ENCODE results near the gene SLIT3. TPM values are rescaled to one million over a fixed set of nuclear protein-coding genes. Genes with fewer than 3 reads are reported as not detected.

Gene SLIT3
- total and polyA plus RNA-seq, 9 of the 15 experiments (the other 6 are each of a cell fraction or from before 2014, with no cell fraction given): 0.01 to 0.04 TPM; not detected in 7

DNA sequence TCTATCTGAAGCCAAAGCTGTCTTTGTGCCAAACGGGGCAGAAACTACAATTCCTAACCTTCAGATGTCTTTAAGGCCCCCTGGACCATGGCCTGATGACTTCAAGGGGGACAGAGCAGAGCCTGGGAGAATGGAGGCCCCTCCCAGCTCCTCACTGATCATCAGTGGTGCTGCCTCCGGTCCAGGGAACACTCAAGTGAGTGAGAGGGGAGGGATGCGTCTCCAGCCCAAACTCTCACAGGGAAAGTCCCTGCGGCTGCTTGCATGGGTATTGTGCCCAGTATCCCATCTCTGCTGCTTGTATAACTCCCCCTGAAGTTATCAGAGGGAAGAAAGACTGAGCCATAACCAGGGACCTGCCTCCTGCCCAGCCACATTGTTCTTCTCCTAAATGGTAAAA lies 490.3 kb downstream of the SLIT3 start:
- H3K9me3 ChIP-seq (replicated peaks; ENCODE audit: control insufficient read depth, insufficient read depth, low read depth, low read length): no peaks in the 10 kb centered on the region
- H4K20me1 ChIP-seq (replicated peaks; ENCODE audit: control insufficient read depth, insufficient read depth, low read length): no peaks in the 10 kb centered on the region
- TF ChIP-seq ARID2 (IDR thresholded peaks at IDR 0.05): no peak
- no peak for TF ChIP-seq ZBTB17 (CRISPR knock-in tag; IDR thresholded peaks at IDR 0.05)
- TF ChIP-seq OTX1 (CRISPR knock-in tag; IDR thresholded peaks at IDR 0.05): no peak
- no peak for TF ChIP-seq STAT5A (IDR thresholded peaks at IDR 0.05; ENCODE audit: borderline replicate concordance, low read length)
- TF ChIP-seq GATAD2A (IDR thresholded peaks at IDR 0.05): no peak
- TF ChIP-seq KLF13 (tag; IDR thresholded peaks at IDR 0.05; ENCODE audit: borderline replicate concordance, low read depth): no peak
- TF ChIP-seq DDX20 (tag; IDR thresholded peaks at IDR 0.05; ENCODE audit: low read depth): no peak
- TF ChIP-seq MECOM (CRISPR knock-in tag; IDR thresholded peaks at IDR 0.05): no peak
- TF ChIP-seq, protein P1, sequence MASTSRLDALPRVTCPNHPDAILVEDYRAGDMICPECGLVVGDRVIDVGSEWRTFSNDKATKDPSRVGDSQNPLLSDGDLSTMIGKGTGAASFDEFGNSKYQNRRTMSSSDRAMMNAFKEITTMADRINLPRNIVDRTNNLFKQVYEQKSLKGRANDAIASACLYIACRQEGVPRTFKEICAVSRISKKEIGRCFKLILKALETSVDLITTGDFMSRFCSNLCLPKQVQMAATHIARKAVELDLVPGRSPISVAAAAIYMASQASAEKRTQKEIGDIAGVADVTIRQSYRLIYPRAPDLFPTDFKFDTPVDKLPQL (IDR thresholded peaks at IDR 0.05; ENCODE audit: extremely low read depth, insufficient read length): no peak
- H3K79me2 ChIP-seq (ENCODE audit: control insufficient read depth, insufficient read depth, low read length): no peaks in the 10 kb centered on the region
- no peak overlapping the region for H2AFZ ChIP-seq (ENCODE audit: low read depth, low read length)
- peaks cover 0 to 16% of the 10 kb centered on the region in 2 experiments; a peak in 3 of 5 replicates for H3K4me1 ChIP-seq (replicated peaks in 1 of 2; ENCODE audit: control insufficient read depth in 2 of 2, insufficient read depth in 2 of 2, low read length in 2 of 2)
- DNase-seq (ENCODE audit: extremely low read depth in 1 of 4, low spot score in 3 of 4) (no peak), ATAC-seq (no peak), FAIRE-seq (no peak)
- H3K4me3 ChIP-seq: no peak overlapping the region
- H3K27me3 ChIP-seq (ENCODE audit: control insufficient read depth in 2 of 2, insufficient read depth in 2 of 2, low read length in 2 of 2): peaks cover 0 to 24% of the 10 kb centered on the region in 2 experiments; a peak in 2 of 5 replicates
- 25% methylated on average over 4 of the region's 4 CpGs for WGBS (ENCODE audit: insufficient coverage, low coverage, missing lambda C conversion rate)
- no peaks in the 10 kb centered on the region for H3K9me1 ChIP-seq (ENCODE audit: control insufficient read depth, insufficient read depth, low read length)
- H3K36me3 ChIP-seq (ENCODE audit: control insufficient read depth, insufficient read depth, low read length): no peaks in the 10 kb centered on the region
- intact Hi-C loops (cut with micrococcal nuclease): no loop called here
- in situ Hi-C loops (cut with MboI): no loop called here
- ChIA-PET POLR2A (no interaction called here), CTCF (ENCODE audit: low intra/inter-chr PET ratio) (no interaction called here)
- no peak overlapping the region for H3K9ac ChIP-seq (ENCODE audit: insufficient read depth in 1 of 2, low read depth in 2 of 2, low read length in 2 of 2)
- no peak overlapping the region for H3K27ac ChIP-seq (ENCODE audit: extremely low read depth, low read depth, low read length)
- H3K4me2 ChIP-seq (ENCODE audit: insufficient read depth, low read length): no peak overlapping the region
- BruUV-seq (replicated peaks): no TSS peak
